CD8-positive, alpha-beta memory T cell (primary cell): ENCODE measurements around the gene PIERCE2. TPM values are rescaled to one million over a fixed set of nuclear protein-coding genes. Genes with fewer than 3 reads are reported as not detected.

ENCODE experiments used
- CTCF ChIA-PET: fragments of 350-600 bp; sonication (Branson Sonifier 250); formaldehyde crosslinking; loops from one replicate; lab custom pipeline; 2021; ENCODE audit warnings: antibody characterized with exemption; lab: Charles Lee
- POLR2A ChIA-PET: fragments of 350-600 bp; sonication (Branson Sonifier 250); formaldehyde crosslinking; loops from one replicate; lab custom pipeline; 2021; ENCODE audit warnings: antibody characterized with exemption; lab: Charles Lee
- DNase-seq, 5 donors: peaks; one replicate each; pipeline versions ENCODE4 v3.0.0 to v3.0.0-alpha.2; 2020 to 2022; ENCODE audit warnings: mixed read lengths in 1 of 5
- H3K27ac ChIP-seq: one replicate; pipeline ENCODE4 v1.7.0; 2013; ENCODE audit warnings: low read depth, mild to moderate bottlenecking, low read length, moderate library complexity
- H3K27me3 ChIP-seq: 2 replicates; pipeline ENCODE4 v1.7.0; 2013; ENCODE audit warnings: low read length, mild to moderate bottlenecking; ENCODE audit not compliant: insufficient read depth, poor library complexity, severe bottlenecking
- H3K36me3 ChIP-seq: 2 replicates; pipeline ENCODE4 v1.7.0; 2013; ENCODE audit warnings: mild to moderate bottlenecking, low read length, moderate library complexity; ENCODE audit not compliant: insufficient read depth
- H3K4me1 ChIP-seq: 2 replicates; pipeline ENCODE4 v1.7.0; 2013; ENCODE audit warnings: mild to moderate bottlenecking, low read length, moderate library complexity; ENCODE audit not compliant: insufficient read depth
- H3K4me3 ChIP-seq: 2 replicates; pipeline ENCODE4 v1.7.0; 2013; ENCODE audit warnings: mild to moderate bottlenecking, low read length
- H3K9me3 ChIP-seq: 2 replicates; pipeline ENCODE4 v1.7.0; 2013; ENCODE audit warnings: mild to moderate bottlenecking, low read length
- H3K27ac Mint-ChIP-seq, 8 donors: one replicate each; pipeline ENCODE4 v1.8.0; 2020 to 2021; ENCODE audit warnings: mixed read lengths in 8 of 8, mild to moderate bottlenecking in 6 of 8, inconsistent platforms in 3 of 8, moderate library complexity in 3 of 8
- H3K27me3 Mint-ChIP-seq, 2 donors: one replicate each; pipeline ENCODE4 v1.8.0; 2020 to 2021; ENCODE audit warnings: mixed read lengths in 2 of 2, mild to moderate bottlenecking in 1 of 2, moderate library complexity in 1 of 2
- H3K36me3 Mint-ChIP-seq, 3 donors: one replicate each; pipeline ENCODE4 v1.8.0; 2020 to 2021; ENCODE audit warnings: mixed read lengths in 3 of 3, inconsistent platforms in 1 of 3, mild to moderate bottlenecking in 1 of 3
- H3K4me1 Mint-ChIP-seq, 3 donors: one replicate each; pipeline ENCODE4 v1.8.0; 2020 to 2021; ENCODE audit warnings: mixed read lengths in 3 of 3, inconsistent platforms in 1 of 3, mild to moderate bottlenecking in 1 of 3
- H3K4me3 Mint-ChIP-seq, 7 donors: one replicate each; pipeline ENCODE4 v1.8.0; 2020 to 2021; ENCODE audit warnings: mixed read lengths in 7 of 7, mild to moderate bottlenecking in 6 of 7, moderate library complexity in 4 of 7, inconsistent platforms in 2 of 7
- H3K9me3 Mint-ChIP-seq, 5 donors: one replicate each; pipeline ENCODE4 v1.8.0; 2020 to 2022; ENCODE audit warnings: mixed read lengths in 5 of 5, mild to moderate bottlenecking in 3 of 5, moderate library complexity in 2 of 5, inconsistent platforms in 1 of 5
- polyA plus RNA-seq: library from polyadenylated mRNA; unstranded; fragments of 300-500 nt; fragmentation: Illumina TruSeq; gene quantifications from one replicate; pipeline ENCODE4 v1.2.3, GENCODE V29; 2021
- total RNA-seq, 2 experiments: library from RNA; stranded (reverse); gene quantifications; one replicate each; pipeline ENCODE4 v1.2.3, GENCODE V29; 2021

Gene PIERCE2
- under 1 TPM in 1 of 2 experiments, not detected in 1; 0.44 TPM for total RNA-seq
- polyA plus RNA-seq = not detected

- peaks cover 0 to 6% (median 0%) of the 10 kb centered on the region in 3 donors for H3K36me3 Mint-ChIP-seq
- H3K4me3 Mint-ChIP-seq = peak within 1 kb of the TSS; percentile 89 to 97 (median 93)
- peak; percentile 83 to 92 (median 90) for DNase-seq
- no peaks in the 10 kb centered on the region for H3K9me3 Mint-ChIP-seq
- H3K27ac Mint-ChIP-seq = peak within 1 kb of the TSS; percentile 86 to 98 (median 96)
- peak within 1 kb of the TSS; percentile 63 for H3K4me3 ChIP-seq
- H3K27ac ChIP-seq = peak within 1 kb of the TSS; percentile 88
- peaks cover 26% of the 10 kb centered on the region for H3K4me1 ChIP-seq
- H3K36me3 ChIP-seq = no peaks in the 10 kb centered on the region
- no peaks in the 10 kb centered on the region for H3K27me3 ChIP-seq
- H3K27me3 Mint-ChIP-seq = peaks cover 0 to 3% of the 10 kb centered on the region in 2 donors
- no peaks in the 10 kb centered on the region for H3K9me3 ChIP-seq
- ChIA-PET POLR2A (interaction anchor here (0.6 to 2.0 kb wide), 5 partner anchors 27 to 211 kb away, joined by 3 to 18 read pairs (median 4); partner anchors contain the start of genes PIGB, PIGBOS1 and RSL24D1), CTCF (interaction anchor here (0.6 to 4.1 kb wide), 15 partner anchors 9 to 210 kb away, joined by 3 to 21 read pairs (median 4); partner anchors contain the start of genes PIGB and PIGBOS1)
- peaks cover 23 to 45% (median 29%) of the 10 kb centered on the region in 3 donors for H3K4me1 Mint-ChIP-seq
Observed at GRCh38 chr15:55408012-55408928, at the start of gene PIERCE2, which contains the start of gene CCPG1. Gene PIERCE2 (plus strand): TSS chr15:55408495. CDS start chr15:55408769, 274 bp downstream. Gene CCPG1 (minus strand): TSS chr15:55408359. CDS start chr15:55389424, 18,935 bp downstream.

- peaks cover 0 to 65% (median 35%) of the 10 kb centered on the region in 3 donors for H3K36me3 Mint-ChIP-seq
- H3K36me3 ChIP-seq = peaks cover 11% of the 10 kb centered on the region
- peak overlapping the region in 4 of 8 donors; percentile 11 to 58 (median 33) for H3K27ac Mint-ChIP-seq
- no peaks in the 10 kb centered on the region for H3K4me1 ChIP-seq
- H3K9me3 Mint-ChIP-seq = no peaks in the 10 kb centered on the region
- no peak overlapping the region for H3K4me3 ChIP-seq
- H3K27ac ChIP-seq = no peak overlapping the region
- no peak overlapping the region for H3K4me3 Mint-ChIP-seq
- ChIA-PET POLR2A (no interaction called here), CTCF (interaction anchor here (0.9 kb wide), 2 partner anchors 13 to 48 kb away, joined by 3 to 4 read pairs; partner anchors contain the start of gene PIERCE2)
- no peaks in the 10 kb centered on the region for H3K4me1 Mint-ChIP-seq
- no peaks in the 10 kb centered on the region for H3K27me3 Mint-ChIP-seq
- no peaks in the 10 kb centered on the region for H3K27me3 ChIP-seq
- no peak for DNase-seq
- H3K9me3 ChIP-seq = no peaks in the 10 kb centered on the region
Observed at GRCh38 chr15:55360256-55360655, 48.0 kb upstream of the PIERCE2 start.

- H3K27ac Mint-ChIP-seq = no peak overlapping the region
- H3K9me3 ChIP-seq = no peaks in the 10 kb centered on the region
- H3K36me3 Mint-ChIP-seq = peaks cover 0 to 60% (median 31%) of the 10 kb centered on the region in 3 donors
- H3K36me3 ChIP-seq = peaks cover 7% of the 10 kb centered on the region
- H3K4me3 ChIP-seq = no peak overlapping the region
- H3K4me1 Mint-ChIP-seq = no peaks in the 10 kb centered on the region
- no peaks in the 10 kb centered on the region for H3K27me3 Mint-ChIP-seq
- no peaks in the 10 kb centered on the region for H3K9me3 Mint-ChIP-seq
- H3K4me3 Mint-ChIP-seq = no peak overlapping the region
- no peak for DNase-seq
- CTCF ChIA-PET = interaction anchor here (0.9 kb wide), 1 partner anchor 12 kb away, joined by 3 read pairs; no protein-coding TSS in a partner anchor
- no peaks in the 10 kb centered on the region for H3K27me3 ChIP-seq
- no peaks in the 10 kb centered on the region for H3K4me1 ChIP-seq
- H3K27ac ChIP-seq = no peak overlapping the region
- POLR2A ChIA-PET = no interaction called here
Observed at GRCh38 chr15:55361048-55361447, 47.2 kb upstream of the PIERCE2 start.

GRCh38 chr15:55362641-55363040 is 45.7 kb upstream of the PIERCE2 start:
- Mint-ChIP-seq H3K27me3 (no peaks in the 10 kb centered on the region), H3K4me3 (no peak overlapping the region), H3K9me3 (no peaks in the 10 kb centered on the region), H3K4me1 (peaks cover 0 to 1% (median 0%) of the 10 kb centered on the region in 3 donors), H3K36me3 (peaks cover 0 to 54% (median 23%) of the 10 kb centered on the region in 3 donors), H3K27ac (peak overlapping the region in 4 of 8 donors; percentile 7 to 35 (median 33))
- Histone ChIP-seq H3K36me3 (peaks cover 6% of the 10 kb centered on the region), H3K27ac (no peak overlapping the region), H3K4me3 (no peak overlapping the region), H3K9me3 (no peaks in the 10 kb centered on the region), H3K27me3 (no peaks in the 10 kb centered on the region), H3K4me1 (no peaks in the 10 kb centered on the region)
- ChIA-PET POLR2A (no interaction called here), CTCF (no interaction called here)
- no peak for DNase-seq

- peaks cover 3 to 62% (median 25%) of the 10 kb centered on the region in 3 donors for H3K36me3 Mint-ChIP-seq
- H3K4me1 Mint-ChIP-seq = peaks cover 0 to 3% (median 0%) of the 10 kb centered on the region in 3 donors
- Histone ChIP-seq H3K27ac (no peak overlapping the region), H3K9me3 (no peaks in the 10 kb centered on the region), H3K4me1 (no peaks in the 10 kb centered on the region), H3K27me3 (no peaks in the 10 kb centered on the region), H3K36me3 (peaks cover 7% of the 10 kb centered on the region), H3K4me3 (no peak overlapping the region)
- no peak overlapping the region for H3K4me3 Mint-ChIP-seq
- ChIA-PET POLR2A (no interaction called here), CTCF (no interaction called here)
- no peaks in the 10 kb centered on the region for H3K27me3 Mint-ChIP-seq
- no peak for DNase-seq
- H3K9me3 Mint-ChIP-seq = no peaks in the 10 kb centered on the region
- H3K27ac Mint-ChIP-seq = no peak overlapping the region
Observed at GRCh38 chr15:55366981-55367380, 41.3 kb upstream of the PIERCE2 start.

GRCh38 chr15:55372701-55373440 is 35.4 kb upstream of the PIERCE2 start:
- peaks cover 14% of the 10 kb centered on the region for H3K36me3 ChIP-seq
- CTCF ChIA-PET = interaction anchor here (1.4 to 1.6 kb wide), 2 partner anchors 12 to 13 kb away, joined by 3 read pairs; no protein-coding TSS in a partner anchor

GRCh38 chr15:55379095-55379494 is 29.2 kb upstream of the PIERCE2 start:
- CTCF ChIA-PET = no interaction called here
- Mint-ChIP-seq H3K4me3 (no peak overlapping the region), H3K27ac (no peak overlapping the region), H3K36me3 (peaks cover 11 to 73% (median 29%) of the 10 kb centered on the region in 3 donors), H3K27me3 (no peaks in the 10 kb centered on the region), H3K9me3 (no peaks in the 10 kb centered on the region), H3K4me1 (peaks cover 0 to 5% (median 3%) of the 10 kb centered on the region in 3 donors)
- Histone ChIP-seq H3K27ac (no peak overlapping the region), H3K4me3 (no peak overlapping the region), H3K4me1 (no peaks in the 10 kb centered on the region), H3K36me3 (peaks cover 11% of the 10 kb centered on the region), H3K27me3 (no peaks in the 10 kb centered on the region), H3K9me3 (no peaks in the 10 kb centered on the region)
- no peak for DNase-seq
- POLR2A ChIA-PET = interaction anchor here (0.5 kb wide), 1 partner anchor 518 kb away, joined by 3 read pairs; no protein-coding TSS in a partner anchor

More at GRCh38 chr15:55372701-55373440, 35.4 kb upstream of the PIERCE2 start:
- Mint-ChIP-seq H3K27me3 (no peaks in the 10 kb centered on the region), H3K27ac (peak overlapping the region in 3 of 8 donors; percentile 33 to 77 (median 69)), H3K9me3 (no peaks in the 10 kb centered on the region), H3K4me1 (peaks cover 0 to 8% (median 0%) of the 10 kb centered on the region in 3 donors), H3K4me3 (no peak overlapping the region), H3K36me3 (peaks cover 3 to 82% (median 30%) of the 10 kb centered on the region in 3 donors)
- H3K27me3 ChIP-seq = no peaks in the 10 kb centered on the region
- DNase-seq = no peak
- POLR2A ChIA-PET = no interaction called here
- no peaks in the 10 kb centered on the region for H3K4me1 ChIP-seq
- no peak overlapping the region for H3K27ac ChIP-seq
- H3K9me3 ChIP-seq = no peaks in the 10 kb centered on the region
- H3K4me3 ChIP-seq = no peak overlapping the region
